NCI-H1694 treated with DMSO at 0.1 percent for 48 hours (cell line): ENCODE data around the gene SP3.
"Not testable (repeated sequence)": the region's sequence is repeated elsewhere in the genome, so short reads cannot be mapped to it uniquely, and the experiment has no call there.

Experiments
- DNase-seq: peaks from one replicate; lab custom pipeline; 2025; lab: John Stamatoyannopoulos, UW

SP3 gene

DNA sequence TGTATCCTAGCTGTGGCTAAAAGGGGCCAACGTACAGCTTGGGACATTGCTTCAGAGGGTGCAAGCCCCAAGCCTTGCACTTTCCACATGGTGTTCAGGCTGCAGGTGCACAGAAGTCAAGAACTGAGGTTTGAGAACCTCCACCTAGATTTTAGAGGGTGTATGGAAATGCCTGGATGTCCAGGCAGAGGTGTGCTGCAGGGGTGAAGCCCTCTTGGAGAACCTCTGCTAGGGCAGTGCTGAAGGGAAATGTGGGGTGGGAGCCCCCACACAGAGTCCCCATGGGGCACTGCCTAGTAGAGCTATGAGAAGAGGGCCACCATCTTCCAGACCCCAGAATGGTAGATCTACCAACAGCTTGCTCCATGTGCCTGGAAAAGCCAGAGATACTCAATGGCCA lies 75.7 kb downstream of the SP3 start:
- not testable (repeated sequence) for DNase-seq

DNA sequence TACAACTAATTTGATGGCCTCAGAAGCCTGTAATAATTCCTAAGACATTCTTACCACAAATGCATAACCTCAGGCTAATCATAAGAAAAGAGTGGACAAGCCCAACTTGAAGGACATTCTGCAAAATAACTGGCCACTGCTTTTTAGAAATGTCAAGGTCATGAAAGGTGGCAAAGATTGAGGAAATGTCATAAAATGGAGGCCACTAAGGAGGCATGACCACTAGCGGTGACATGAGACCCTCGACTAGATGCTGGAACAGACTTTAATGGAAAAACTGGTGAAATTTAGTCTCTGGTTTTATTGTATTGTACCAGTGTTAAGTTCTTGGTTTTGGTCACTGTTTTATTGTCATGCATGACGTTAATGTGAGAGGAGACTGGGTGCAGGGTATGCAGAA lies 78.6 kb downstream of the SP3 start:
- DNase-seq, result no peak

GRCh38 chr2:173884025-173884802 lies 81.0 kb downstream of the SP3 start:
- DNase-seq, result no peak

DNA sequence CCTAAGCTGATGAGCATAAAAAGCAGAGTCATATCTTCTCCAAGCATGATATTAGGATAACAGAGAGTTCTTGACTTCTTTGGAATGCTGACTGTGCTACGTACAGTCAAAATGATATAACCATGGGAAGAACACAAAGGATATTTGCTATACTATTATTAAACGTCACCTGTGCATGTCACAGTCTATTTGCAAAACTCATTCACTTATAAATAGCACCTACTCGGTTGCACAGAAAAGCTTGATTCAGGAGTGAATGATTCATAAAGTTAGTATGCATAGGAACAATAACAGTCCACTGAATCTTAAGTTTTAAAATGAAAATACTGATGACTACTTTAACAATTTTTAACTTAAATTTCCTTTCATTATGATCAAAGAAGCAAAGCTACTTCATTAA lies 83.3 kb downstream of the SP3 start:
- DNase-seq, result no peak

DNA sequence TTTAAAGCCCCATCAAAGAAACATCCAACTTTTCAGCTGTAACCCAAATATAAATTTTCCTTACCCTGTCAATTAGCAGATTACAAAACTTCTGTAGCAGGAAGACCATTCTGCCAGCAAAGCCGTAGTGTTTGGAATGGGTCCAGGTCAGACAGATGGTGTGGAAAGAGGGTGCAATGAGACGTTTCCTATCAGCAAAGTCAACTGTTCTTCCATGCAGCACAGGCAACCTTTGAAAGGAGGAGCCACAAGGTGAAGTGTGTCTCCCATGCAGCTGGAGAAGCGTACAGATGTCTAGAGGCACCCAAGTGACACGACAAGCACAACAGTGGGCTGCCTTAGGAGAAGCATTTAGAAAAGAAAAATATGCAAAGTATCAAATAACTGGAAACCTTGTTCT lies 83.7 kb downstream of the SP3 start:
- peak; percentile 99 for DNase-seq

- DNase-seq, result no peak
Measured at GRCh38 chr2:173880561-173880960, 84.6 kb downstream of the SP3 start.

- DNase-seq, result no peak
Measured at GRCh38 chr2:173876833-173877413, 88.2 kb downstream of the SP3 start.

DNA sequence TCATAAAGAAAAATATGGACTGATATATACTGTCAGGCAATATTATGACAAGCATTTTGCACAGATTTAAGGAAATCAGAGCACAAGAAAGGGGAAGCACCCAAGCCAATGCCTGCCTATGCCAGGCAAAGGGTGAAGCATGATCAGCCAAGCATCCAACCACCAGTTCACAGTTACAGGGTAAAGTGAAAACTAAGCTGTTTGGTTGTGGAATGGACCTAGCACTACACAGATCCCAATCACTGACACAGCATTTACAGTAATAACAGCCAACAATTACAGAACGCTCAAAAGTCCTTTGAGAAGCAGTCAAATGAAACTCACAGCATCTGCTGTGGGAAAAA lies 90.3 kb downstream of the SP3 start:
- no peak for DNase-seq

DNA sequence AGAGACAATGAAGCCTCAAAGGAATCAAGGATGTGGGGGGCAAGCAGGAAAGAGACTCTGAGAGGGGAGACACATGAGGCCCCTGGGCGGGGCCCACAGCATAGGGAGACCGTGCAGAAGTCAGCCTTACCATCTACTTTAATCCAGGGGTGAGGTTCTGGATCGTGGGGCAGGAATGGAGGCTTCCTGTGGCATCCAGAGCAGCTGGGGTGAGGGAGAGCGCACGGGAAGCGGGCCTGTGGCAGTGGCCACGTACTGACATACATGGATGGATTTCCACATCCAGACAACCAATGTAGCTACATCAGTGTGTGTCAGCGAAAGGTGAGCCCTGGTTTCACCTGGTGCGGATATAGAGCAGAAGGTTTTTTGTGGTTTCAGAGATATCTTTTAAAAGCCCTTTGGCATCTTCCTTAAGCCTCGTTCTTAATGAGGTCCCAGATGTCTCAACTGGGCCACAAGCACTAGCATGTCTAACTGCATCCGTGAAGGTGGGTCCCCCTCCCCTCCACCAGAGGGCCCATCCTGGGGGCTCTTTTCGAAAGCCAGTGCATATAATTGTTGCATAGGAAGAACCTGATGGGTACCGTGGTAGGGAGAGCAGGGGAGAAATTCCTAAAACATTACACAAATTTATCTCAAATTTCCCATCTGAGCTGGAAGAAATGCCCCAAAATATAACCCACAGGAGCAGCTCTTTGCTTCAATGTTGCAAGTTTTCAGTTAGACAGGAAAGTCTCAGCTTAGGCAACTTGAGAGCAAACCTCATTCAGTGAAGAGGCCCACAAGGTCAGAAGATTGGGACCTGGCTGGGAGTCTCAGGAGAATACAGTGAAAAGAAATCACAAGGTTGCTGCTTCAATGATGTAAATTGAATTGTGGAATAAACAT lies 90.9 kb downstream of the SP3 start:
- no peak for DNase-seq

DNA sequence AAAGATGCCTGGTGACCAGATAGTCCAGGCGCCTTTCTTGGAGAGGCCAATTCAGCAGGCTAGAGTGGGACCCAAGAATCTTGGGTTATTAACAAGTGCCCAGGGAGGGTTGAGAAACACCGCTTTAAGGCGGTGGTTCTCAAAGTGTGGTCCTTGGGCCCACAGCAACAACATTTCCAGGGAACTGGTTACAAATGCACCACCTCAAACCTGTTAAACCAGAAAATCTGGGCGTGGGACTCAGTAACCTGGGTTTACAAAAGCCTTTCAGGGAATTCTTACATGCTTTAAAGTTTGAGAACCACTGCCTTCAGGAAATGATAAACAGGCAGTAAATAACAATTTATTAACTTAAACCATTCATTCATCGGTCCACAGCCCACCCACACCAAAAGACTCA lies 92.5 kb downstream of the SP3 start:
- no peak for DNase-seq

DNA sequence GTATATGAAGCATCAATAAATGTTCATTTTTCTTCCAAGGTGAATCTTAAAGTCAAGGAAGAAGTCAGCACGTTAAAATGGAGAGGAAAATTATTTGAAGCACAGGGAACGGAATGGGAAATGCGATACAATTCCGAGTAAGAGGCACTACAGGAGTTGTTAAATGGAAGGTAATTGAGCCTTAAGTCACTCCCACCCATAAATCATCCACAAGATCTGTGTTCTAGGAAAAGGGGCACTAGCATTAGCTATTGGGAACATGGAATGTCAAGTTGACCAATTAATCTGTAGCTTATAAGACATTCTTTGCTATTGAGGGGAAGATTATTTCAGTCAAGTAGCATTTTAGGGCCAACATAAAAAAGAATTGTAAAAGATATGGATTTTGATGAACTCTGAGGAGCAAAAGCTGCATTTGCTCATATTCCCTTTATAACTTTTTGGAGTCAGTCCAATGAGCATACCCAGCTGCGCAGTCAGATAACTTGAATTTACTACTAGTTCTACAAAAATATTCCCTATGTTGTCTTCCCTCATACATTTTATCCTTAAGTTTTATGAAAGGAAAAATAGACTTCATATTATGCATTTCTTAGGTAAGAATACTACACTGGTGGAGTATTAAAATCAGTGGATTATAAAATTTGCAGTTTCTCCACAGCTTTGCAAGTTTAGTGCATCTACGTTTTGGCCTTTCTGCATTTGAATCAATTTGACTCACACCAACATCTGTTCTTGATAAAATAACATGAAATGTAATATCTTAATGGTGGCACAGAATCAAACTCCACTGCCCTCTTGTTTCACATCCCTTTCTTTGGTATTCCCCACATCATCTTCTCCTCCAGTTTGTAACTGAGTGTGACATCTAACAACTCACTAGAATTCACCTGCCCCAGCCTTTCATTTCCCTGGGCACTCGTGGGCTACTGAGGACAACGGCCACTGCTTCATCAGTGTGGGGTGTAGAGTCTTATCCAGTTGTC lies 95.6 kb downstream of the SP3 start:
- no peak for DNase-seq

DNA sequence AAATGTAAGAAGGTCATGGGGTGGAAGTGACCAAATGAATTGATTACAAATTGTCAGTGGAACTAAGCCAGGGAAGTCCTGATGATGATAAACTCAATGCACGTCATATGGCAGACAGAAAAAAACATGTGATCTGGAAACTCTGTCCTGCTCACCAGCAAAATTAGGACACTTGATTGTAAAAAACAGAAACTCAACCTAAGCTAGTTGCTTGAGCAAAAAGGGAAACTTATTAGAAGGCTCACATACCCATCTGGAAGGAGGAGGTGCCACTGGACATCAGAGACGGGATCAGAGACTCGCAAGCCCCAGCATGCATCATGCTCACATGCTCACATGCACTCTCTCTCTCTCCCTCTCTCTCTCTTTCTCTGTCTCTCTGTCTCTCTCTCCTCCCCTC lies 96.8 kb downstream of the SP3 start:
- no peak for DNase-seq

- peak; percentile 97 for DNase-seq
Measured at GRCh38 chr2:173866874-173867618, 98.1 kb downstream of the SP3 start.

- no peak for DNase-seq
Measured at GRCh38 chr2:173865971-173866873, 99.0 kb downstream of the SP3 start.

- no peak for DNase-seq
Measured at GRCh38 chr2:173862612-173863217, 102.5 kb downstream of the SP3 start.

DNA sequence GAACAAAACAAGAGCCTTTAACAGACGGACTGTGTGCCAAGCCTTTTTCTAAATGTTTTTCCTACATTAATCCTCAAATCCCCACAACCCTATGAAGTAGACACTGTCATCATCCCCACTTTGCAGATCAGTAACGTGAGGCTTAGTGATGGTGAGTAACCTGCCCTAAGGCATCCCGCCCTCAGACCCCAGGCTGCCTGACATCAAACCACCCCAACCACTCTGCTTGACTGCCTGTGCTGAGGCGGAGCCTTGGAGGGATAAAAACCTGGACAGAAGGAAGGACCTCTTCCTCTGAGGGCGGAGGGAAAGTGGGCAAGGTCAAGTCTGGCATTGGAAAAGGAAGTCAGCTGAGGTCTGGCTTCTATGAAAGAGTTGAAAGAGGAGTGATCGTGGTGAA lies 104.6 kb downstream of the SP3 start:
- no peak for DNase-seq

- DNase-seq, result no peak
Measured at GRCh38 chr2:173860082-173860481, 105.1 kb downstream of the SP3 start.

DNA sequence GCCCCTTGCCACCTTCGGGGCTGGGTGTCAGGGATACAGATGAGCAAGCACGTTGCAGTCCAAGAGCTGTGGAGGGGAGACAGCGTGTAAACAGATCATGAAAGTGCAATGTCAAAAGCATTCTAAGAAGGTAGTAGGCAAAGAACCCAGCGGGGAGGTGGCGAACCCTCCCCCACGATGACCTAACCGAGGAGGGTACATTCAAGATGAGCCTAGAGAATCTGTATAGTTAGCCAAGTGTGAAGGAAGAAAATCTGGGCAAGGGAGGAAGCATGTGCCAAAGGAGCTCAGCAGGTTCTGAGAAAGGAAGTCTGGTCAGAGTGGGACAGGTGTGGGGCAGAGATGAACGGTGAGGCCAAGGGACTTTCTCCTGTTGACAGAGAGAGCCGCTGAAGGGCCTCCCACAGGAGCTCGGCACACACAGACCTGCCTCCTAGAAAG lies 106.9 kb downstream of the SP3 start:
- DNase-seq, result peak; percentile 80
